ENCODE results near the gene EPHB1. TPM values are rescaled to one million over a fixed set of nuclear protein-coding genes. Genes with fewer than 3 reads are reported as not detected.

EPHB1 gene
- total RNA-seq, 1 experiment from 2014 or later: 0.86 TPM

GRCh38 chr3:134850761-134851160, 55.7 kb downstream of the EPHB1 start:
- ChIA-PET RAD21 (ENCODE audit: low non-redundant PET in 1 of 2, low total read pairs in 2 of 2, uncharacterized antibody in 2 of 2, unreplicated experiment in 2 of 2) (no interaction called here), POLR2A (no interaction called here), CTCF (no interaction called here)
- DNase-seq (ENCODE audit: low read depth, low spot score): no peak
- Histone ChIP-seq H3K4me1 (ENCODE audit: control insufficient read depth in 1 of 2, insufficient read depth in 2 of 2, low read length in 2 of 2) (peaks cover 0 to 13% of the 10 kb centered on the region in 2 experiments; a peak in 2 of 4 replicates), H3K36me3 (ENCODE audit: control insufficient read depth in 1 of 2, insufficient read depth in 2 of 2, low read length in 2 of 2) (no peaks in the 10 kb centered on the region), H3K9me2 (ENCODE audit: insufficient read depth) (no peaks in the 10 kb centered on the region), H3K9me3 (ENCODE audit: control insufficient read depth in 1 of 2, insufficient read depth in 1 of 2, low read depth in 1 of 2, low read length in 2 of 2) (no peaks in the 10 kb centered on the region), H3K9ac (ENCODE audit: low read length) (no peak overlapping the region), H4K20me1 (ENCODE audit: insufficient read depth) (no peaks in the 10 kb centered on the region), H3K27me3 (ENCODE audit: insufficient read depth, low read length) (peaks cover 13% of the 10 kb centered on the region), H3K4me3 (replicated peaks in 1 of 2; ENCODE audit: low read depth in 1 of 2, low read length in 2 of 2) (no peak overlapping the region), H2AFZ (ENCODE audit: low read depth, low read length, poor library complexity, severe bottlenecking) (no peak overlapping the region), H3K79me2 (ENCODE audit: insufficient read depth, low read length) (no peaks in the 10 kb centered on the region), H3K4me2 (ENCODE audit: low read length) (no peak overlapping the region), H3K27ac (ENCODE audit: low read depth, low read length) (no peak overlapping the region)
- TF ChIP-seq RAD21 (IDR thresholded peaks at IDR 0.05; ENCODE audit: low read depth) (no peak), CTCF (IDR thresholded peaks at IDR 0.05 in 2 of 3, conservative IDR thresholded peaks at IDR 0.05 in 1 of 3; ENCODE audit: borderline replicate concordance in 1 of 3, insufficient read depth in 1 of 3, low read depth in 2 of 3, low read length in 2 of 3) (no peak), POLR2A (IDR thresholded peaks at IDR 0.05; ENCODE audit: borderline replicate concordance, extremely low read depth, insufficient read depth, insufficient read length) (no peak), REST (IDR thresholded peaks at IDR 0.05; ENCODE audit: low read depth) (no peak), POLR2AphosphoS5 (IDR thresholded peaks at IDR 0.05; ENCODE audit: low read depth, low read length) (no peak), ATF3 (IDR thresholded peaks at IDR 0.05) (no peak), FOSL1 (IDR thresholded peaks at IDR 0.05; ENCODE audit: low read depth) (no peak), CEBPB (IDR thresholded peaks at IDR 0.05; ENCODE audit: low read depth) (no peak), CBX3 (IDR thresholded peaks at IDR 0.05; ENCODE audit: low read depth) (no peak), MAX (IDR thresholded peaks at IDR 0.05) (no peak), ZFX (IDR thresholded peaks at IDR 0.05) (no peak), TCF7L2 (IDR thresholded peaks at IDR 0.05; ENCODE audit: borderline replicate concordance, extremely low read depth, insufficient read depth, insufficient read length) (no peak), ZBTB33 (IDR thresholded peaks at IDR 0.05; ENCODE audit: extremely low read depth, insufficient replicate concordance, low read length) (no peak), SIN3A (IDR thresholded peaks at IDR 0.05; ENCODE audit: low read depth) (no peak), SRF (IDR thresholded peaks at IDR 0.05; ENCODE audit: low read depth) (no peak), EGR1 (IDR thresholded peaks at IDR 0.05; ENCODE audit: low read depth) (no peak), ELF1 (IDR thresholded peaks at IDR 0.05; ENCODE audit: borderline replicate concordance, low read depth) (no peak), SP1 (IDR thresholded peaks at IDR 0.05; ENCODE audit: low read depth) (no peak), JUND (IDR thresholded peaks at IDR 0.05) (no peak)
- BruUV-seq (replicated peaks): no TSS peak
- ATAC-seq: no peak
- intact Hi-C loops (cut with micrococcal nuclease): no loop called here

Data from HCT116 (cell line).